D341Med (cell line): ENCODE data around the gene CLTB.

Source experiments
- DNase-seq: peaks from one replicate; pipeline ENCODE4 v3.0.0; 2012; ENCODE audit warnings: low spot score

Gene CLTB

GRCh38 chr5:176352116-176352878 lies 64.0 kb downstream of the CLTB start:
- no peak for DNase-seq

DNA sequence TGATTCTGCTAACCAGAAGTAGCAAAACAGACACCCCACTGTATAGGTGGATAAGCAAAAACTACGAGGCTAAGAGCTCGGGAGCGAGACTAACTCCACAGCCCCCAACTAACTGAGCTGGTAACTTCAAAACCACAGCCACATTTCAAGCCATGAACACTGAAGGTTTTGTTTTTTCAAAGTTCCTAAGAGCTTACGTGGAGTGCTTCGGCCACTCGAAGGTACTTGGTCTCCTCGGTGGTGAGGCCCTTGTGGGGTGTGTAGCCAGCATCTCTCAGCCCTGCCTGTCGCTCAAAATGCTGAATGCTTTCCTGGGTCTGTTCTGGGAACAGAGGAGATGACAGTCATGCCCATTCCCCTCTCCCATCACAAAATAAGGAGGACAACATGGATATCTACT lies 65.9 kb downstream of the CLTB start:
- no peak for DNase-seq

- no peak for DNase-seq
Observed at GRCh38 chr5:176342766-176343458, 73.4 kb downstream of the CLTB start.
